ENCODE results near the gene RWDD3. TPM values are rescaled to one million over a fixed set of nuclear protein-coding genes. Genes with fewer than 3 reads are reported as not detected.

The RWDD3 gene
- total and polyA plus RNA-seq, 2 of the 4 experiments (the other 2 are of a cell fraction): 10.4 to 13.6 TPM

DNA sequence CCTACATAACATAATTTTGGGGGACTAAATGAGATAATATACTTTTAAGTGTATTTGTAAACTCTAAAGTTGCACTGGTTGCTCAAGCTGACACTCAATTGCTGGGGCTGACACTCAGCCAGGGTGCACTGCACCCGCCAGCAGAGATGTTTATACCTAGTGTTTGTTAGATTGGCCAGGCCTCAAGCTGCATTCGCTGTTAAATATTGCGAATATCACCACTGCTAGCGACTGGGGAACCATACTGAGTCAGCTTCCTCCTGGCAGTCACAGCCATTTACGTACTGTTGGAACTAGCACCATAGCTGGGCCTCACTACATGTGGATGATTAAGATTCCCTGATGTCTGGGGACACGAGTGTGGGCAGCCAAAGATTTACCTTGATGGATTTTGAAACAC, 12.7 kb upstream of the RWDD3 start:
- dilution Hi-C loops (cut with HindIII; ENCODE audit: low sequenced_read_pairs, unreplicated experiment): no loop called here

More for the DNA sequence above, 12.7 kb upstream of the RWDD3 start:
- H3K4ac ChIP-seq (ENCODE audit: low read depth, low read length): no peak overlapping the region
- no peaks in the 10 kb centered on the region for H3K9me3 ChIP-seq (ENCODE audit: control insufficient read depth, insufficient read depth, low read length)
- no peak overlapping the region for H2AK9ac ChIP-seq (replicated peaks; ENCODE audit: low read depth, low read length, poor library complexity)
- H4K8ac ChIP-seq (ENCODE audit: low read depth in 2 of 2, low read length in 2 of 2): no peak overlapping the region
- no peak overlapping the region for H3K9ac ChIP-seq (ENCODE audit: low read depth, low read length)
- DNase-seq: peak; percentile 44
- no peaks in the 10 kb centered on the region for H3K79me1 ChIP-seq (ENCODE audit: low read depth in 1 of 2, low read length in 2 of 2)
- BruUV-seq (replicated peaks): no TSS peak
- no peak overlapping the region for H3K14ac ChIP-seq (replicated peaks; ENCODE audit: low read depth, low read length)
- no peak overlapping the region for H4K91ac ChIP-seq (ENCODE audit: insufficient read depth, low read depth, low read length)
- H2BK5ac ChIP-seq (ENCODE audit: low read depth, low read length, poor library complexity, severe bottlenecking): no peak overlapping the region
- TF ChIP-seq POLR2A (IDR thresholded peaks at IDR 0.05; ENCODE audit: low read depth, low read length) (no peak), BHLHE40 (IDR thresholded peaks at IDR 0.05; ENCODE audit: low read depth, low read length) (no peak), CHD1 (IDR thresholded peaks at IDR 0.05; ENCODE audit: low read depth, low read length) (no peak), MAZ (IDR thresholded peaks at IDR 0.05; ENCODE audit: borderline replicate concordance, low read depth, low read length) (no peak), MXI1 (IDR thresholded peaks at IDR 0.05; ENCODE audit: borderline replicate concordance, low read depth, low read length) (no peak), CEBPB (IDR thresholded peaks at IDR 0.05; ENCODE audit: low read depth, low read length) (no peak), FOS (IDR thresholded peaks at IDR 0.05; ENCODE audit: low read depth, low read length) (no peak), NFE2L2 (IDR thresholded peaks at IDR 0.05; ENCODE audit: low read depth, low read length) (no peak), MAFK (IDR thresholded peaks at IDR 0.05; ENCODE audit: low read depth, low read length) (no peak)
- TF ChIP-seq, protein P1, sequence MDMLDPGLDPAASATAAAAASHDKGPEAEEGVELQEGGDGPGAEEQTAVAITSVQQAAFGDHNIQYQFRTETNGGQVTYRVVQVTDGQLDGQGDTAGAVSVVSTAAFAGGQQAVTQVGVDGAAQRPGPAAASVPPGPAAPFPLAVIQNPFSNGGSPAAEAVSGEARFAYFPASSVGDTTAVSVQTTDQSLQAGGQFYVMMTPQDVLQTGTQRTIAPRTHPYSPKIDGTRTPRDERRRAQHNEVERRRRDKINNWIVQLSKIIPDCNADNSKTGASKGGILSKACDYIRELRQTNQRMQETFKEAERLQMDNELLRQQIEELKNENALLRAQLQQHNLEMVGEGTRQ (IDR thresholded peaks at IDR 0.05; ENCODE audit: low read depth, low read length): no peak
- TF ChIP-seq, protein P2, sequence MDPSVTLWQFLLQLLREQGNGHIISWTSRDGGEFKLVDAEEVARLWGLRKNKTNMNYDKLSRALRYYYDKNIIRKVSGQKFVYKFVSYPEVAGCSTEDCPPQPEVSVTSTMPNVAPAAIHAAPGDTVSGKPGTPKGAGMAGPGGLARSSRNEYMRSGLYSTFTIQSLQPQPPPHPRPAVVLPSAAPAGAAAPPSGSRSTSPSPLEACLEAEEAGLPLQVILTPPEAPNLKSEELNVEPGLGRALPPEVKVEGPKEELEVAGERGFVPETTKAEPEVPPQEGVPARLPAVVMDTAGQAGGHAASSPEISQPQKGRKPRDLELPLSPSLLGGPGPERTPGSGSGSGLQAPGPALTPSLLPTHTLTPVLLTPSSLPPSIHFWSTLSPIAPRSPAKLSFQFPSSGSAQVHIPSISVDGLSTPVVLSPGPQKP (IDR thresholded peaks at IDR 0.05; ENCODE audit: borderline replicate concordance, low read depth, low read length): no peak
- TF ChIP-seq, protein P3, sequence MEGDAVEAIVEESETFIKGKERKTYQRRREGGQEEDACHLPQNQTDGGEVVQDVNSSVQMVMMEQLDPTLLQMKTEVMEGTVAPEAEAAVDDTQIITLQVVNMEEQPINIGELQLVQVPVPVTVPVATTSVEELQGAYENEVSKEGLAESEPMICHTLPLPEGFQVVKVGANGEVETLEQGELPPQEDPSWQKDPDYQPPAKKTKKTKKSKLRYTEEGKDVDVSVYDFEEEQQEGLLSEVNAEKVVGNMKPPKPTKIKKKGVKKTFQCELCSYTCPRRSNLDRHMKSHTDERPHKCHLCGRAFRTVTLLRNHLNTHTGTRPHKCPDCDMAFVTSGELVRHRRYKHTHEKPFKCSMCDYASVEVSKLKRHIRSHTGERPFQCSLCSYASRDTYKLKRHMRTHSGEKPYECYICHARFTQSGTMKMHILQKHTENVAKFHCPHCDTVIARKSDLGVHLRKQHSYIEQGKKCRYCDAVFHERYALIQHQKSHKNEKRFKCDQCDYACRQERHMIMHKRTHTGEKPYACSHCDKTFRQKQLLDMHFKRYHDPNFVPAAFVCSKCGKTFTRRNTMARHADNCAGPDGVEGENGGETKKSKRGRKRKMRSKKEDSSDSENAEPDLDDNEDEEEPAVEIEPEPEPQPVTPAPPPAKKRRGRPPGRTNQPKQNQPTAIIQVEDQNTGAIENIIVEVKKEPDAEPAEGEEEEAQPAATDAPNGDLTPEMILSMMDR (conservative IDR thresholded peaks at IDR 0.05; ENCODE audit: low read depth, low read length): no peak
- peaks cover 4% of the 10 kb centered on the region; the same call in 1 of the 2 replicates for H3K9me1 ChIP-seq (ENCODE audit: insufficient read depth, low read length)
- H4K20me1 ChIP-seq (ENCODE audit: insufficient read depth, low read length): no peaks in the 10 kb centered on the region
- H3K56ac ChIP-seq (ENCODE audit: extremely low read depth, insufficient read depth, low read length): no peak overlapping the region
- peak overlapping the region; percentile 47 for H2AFZ ChIP-seq (replicated peaks; ENCODE audit: low read length, poor library complexity)
- no peak overlapping the region for H3K4me3 ChIP-seq (ENCODE audit: insufficient read depth, low read depth, low read length)
- H2BK20ac ChIP-seq (ENCODE audit: low read depth, low read length): no peak overlapping the region
- ChIA-PET CTCF (interaction anchor here (1.4 kb wide), 1 partner anchor 13 kb away, joined by 6 read pairs; the partner anchor contains the start of gene RWDD3), POLR2A (ENCODE audit: unreplicated experiment) (no interaction called here)
- intact Hi-C loops (cut with micrococcal nuclease) (no loop called here), in situ Hi-C loops (cut with MboI; ENCODE audit: low sequenced_read_pairs) (no loop called here)
- H3K23ac ChIP-seq (ENCODE audit: low read depth, low read length): peak overlapping the region; percentile 33
- peaks cover 2% of the 10 kb centered on the region; the same call in 1 of the 2 replicates for H3K27me3 ChIP-seq (ENCODE audit: control insufficient read depth, insufficient read depth, low read length)
- H2BK15ac ChIP-seq (ENCODE audit: low read depth, low read length): no peak overlapping the region
- H3K36me3 ChIP-seq (ENCODE audit: control insufficient read depth, insufficient read depth, low read length): no peaks in the 10 kb centered on the region
- H2AK5ac ChIP-seq (ENCODE audit: low read depth, low read length): no peak overlapping the region
- peak; percentile 40; the same call in 1 of the 2 replicates for ATAC-seq (ENCODE audit: low read depth)
- no peak overlapping the region for H3K18ac ChIP-seq (ENCODE audit: low read depth, low read length)
- no peak overlapping the region for H4K5ac ChIP-seq (ENCODE audit: low read depth, low read length)
- H3K4me1 ChIP-seq (ENCODE audit: control insufficient read depth, insufficient read depth, low read length): no peaks in the 10 kb centered on the region
- no peak overlapping the region for H3K4me2 ChIP-seq (ENCODE audit: low read depth, low read length)
- H2BK120ac ChIP-seq (ENCODE audit: low read depth, low read length): no peak overlapping the region
- WGBS, 2 experiments (ENCODE audit: extremely low coverage in 2 of 2, insufficient read length in 1 of 2): 50% methylated on average over 4 of the region's 6 CpGs; no CpG with 5 or more reads in 1 of the 2 experiments
- no peak overlapping the region for H3K27ac ChIP-seq (ENCODE audit: insufficient read depth, low read length)
